GM12891 (cell line): ENCODE data around the gene CYP26A1. TPM values are rescaled to one million over a fixed set of nuclear protein-coding genes. Genes with fewer than 3 reads are reported as not detected.

ENCODE experiments used
- DNase-seq: peaks from one replicate; pipeline ENCODE4 v3.0.0; 2011; ENCODE audit warnings: low spot score; ENCODE audit not compliant: insufficient read length
- FAIRE-seq: peaks from 2 replicates; lab custom pipeline; 2011; peaks lifted over from hg19 to GRCh38; lab: Jason Lieb, UNC
- PAX5 ChIP-seq: IDR thresholded peaks from 2 replicates; pipeline ENCODE4 v1.6.1; 2011; ENCODE audit warnings: low read length, moderate library complexity, mild to moderate bottlenecking; ENCODE audit not compliant: insufficient read depth, severe bottlenecking
- POLR2A ChIP-seq: IDR thresholded peaks from 2 replicates; pipeline ENCODE4 v1.6.1; 2011; ENCODE audit warnings: low read depth, low read length, control low read depth
- POLR2AphosphoS5 ChIP-seq: IDR thresholded peaks from 2 replicates; pipeline ENCODE4 v1.6.1; 2011; ENCODE audit warnings: low read depth, low read length, control low read depth
- POU2F2 ChIP-seq: IDR thresholded peaks from 2 replicates; pipeline ENCODE4 v1.6.1; 2011; ENCODE audit warnings: low read depth, mild to moderate bottlenecking, control low read depth, low read length, moderate library complexity
- SPI1 ChIP-seq: IDR thresholded peaks from 2 replicates; pipeline ENCODE4 v1.6.1; 2011; ENCODE audit warnings: low read depth, low read length, control low read depth
- TAF1 ChIP-seq: IDR thresholded peaks from 2 replicates; pipeline ENCODE4 v1.6.1; 2011; ENCODE audit warnings: low read depth, low read length, control low read depth
- polyA plus RNA-seq: library from polyadenylated mRNA; unstranded; fragments of >200 nt; gene quantifications from one replicate; pipeline ENCODE4 v1.2.1, GENCODE V29; 2012; ENCODE audit warnings: low read depth, missing spikeins, inconsistent platforms; ENCODE audit not compliant: missing spikeins

The CYP26A1 gene
- 0.08 TPM for polyA plus RNA-seq

GRCh38 chr10:93073539-93074146 is at the start of gene CYP26A1:
Gene CYP26A1 (plus strand): TSS chr10:93073893. CDS start chr10:93073935, 42 bp downstream.
- no peak for TF ChIP-seq POLR2A
- no peak for DNase-seq
- no peak for FAIRE-seq

- FAIRE-seq (peak; percentile 5), DNase-seq (no peak)
- TF ChIP-seq POLR2A = no peak
- no peak for TF ChIP-seq POLR2AphosphoS5
- TF ChIP-seq POU2F2 = no peak
- no peak for TF ChIP-seq TAF1
- TF ChIP-seq SPI1 = no peak
- no peak for TF ChIP-seq PAX5
Measured at GRCh38 chr10:93026072-93026471, 47.6 kb upstream of the CYP26A1 start.

GRCh38 chr10:93027508-93027907 is 46.2 kb upstream of the CYP26A1 start:
- TF ChIP-seq SPI1 (no peak), TAF1 (no peak), POLR2AphosphoS5 (no peak), PAX5 (no peak), POU2F2 (no peak), POLR2A (no peak)
- DNase-seq (no peak), FAIRE-seq (no peak)

- TF ChIP-seq TAF1 (no peak), PAX5 (no peak), POLR2AphosphoS5 (no peak), POU2F2 (no peak), POLR2A (no peak)
- DNase-seq (no peak), FAIRE-seq (no peak)
Measured at GRCh38 chr10:93028883-93029282, 44.8 kb upstream of the CYP26A1 start.

GRCh38 chr10:93030409-93030808 is 43.3 kb upstream of the CYP26A1 start:
- DNase-seq = no peak
- no peak for TF ChIP-seq POLR2AphosphoS5
- FAIRE-seq = no peak

GRCh38 chr10:93032105-93032808 is 41.4 kb upstream of the CYP26A1 start:
- no peak for TF ChIP-seq POU2F2
- TF ChIP-seq TAF1 = no peak
- TF ChIP-seq POLR2AphosphoS5 = no peak
- TF ChIP-seq PAX5 = no peak
- no peak for TF ChIP-seq POLR2A
- TF ChIP-seq SPI1 = no peak
- DNase-seq (no peak), FAIRE-seq (peak; percentile 16)

- TF ChIP-seq TAF1 = no peak
- TF ChIP-seq POU2F2 = no peak
- TF ChIP-seq POLR2AphosphoS5 = no peak
- no peak for TF ChIP-seq SPI1
- TF ChIP-seq PAX5 = no peak
- no peak for TF ChIP-seq POLR2A
- DNase-seq (no peak), FAIRE-seq (no peak)
Measured at GRCh38 chr10:93032809-93033137, 40.9 kb upstream of the CYP26A1 start.

GRCh38 chr10:93034426-93034825 is 39.3 kb upstream of the CYP26A1 start:
- FAIRE-seq (no peak), DNase-seq (no peak)
- TF ChIP-seq POLR2A (no peak), POLR2AphosphoS5 (no peak), PAX5 (no peak), SPI1 (no peak), POU2F2 (no peak), TAF1 (no peak)

- TF ChIP-seq TAF1 (no peak), POU2F2 (no peak), POLR2AphosphoS5 (no peak), POLR2A (no peak), SPI1 (no peak), PAX5 (no peak)
- no peak for DNase-seq
- no peak for FAIRE-seq
Measured at GRCh38 chr10:93039110-93039509, 34.6 kb upstream of the CYP26A1 start.

GRCh38 chr10:93039721-93040120 is 34.0 kb upstream of the CYP26A1 start:
- peak; percentile 33 for FAIRE-seq
- DNase-seq = no peak
- TF ChIP-seq SPI1 (peak; percentile 72), PAX5 (no peak), TAF1 (no peak), POLR2A (no peak), POLR2AphosphoS5 (no peak), POU2F2 (no peak)
